SK-MEL-5 (cell line): ENCODE data around the gene RGS3. TPM values are rescaled to one million over a fixed set of nuclear protein-coding genes. Genes with fewer than 3 reads are reported as not detected.

Experiments
- DNase-seq: peaks from one replicate; pipeline ENCODE4 v3.0.0-alpha.2; 2016; ENCODE audit warnings: low read depth, low spot score
- in situ Hi-C: cut with HindIII; loops from 2 replicates; pipeline ENCODE4 v1.10.0; 2016; ENCODE audit warnings: low sequenced_read_pairs, high pct_unique_total_duplicates, low pct_unique_long_range_greater_than_20kb
- total RNA-seq: library from RNA; depleted of rRNA; stranded (reverse); fragments of >200 nt; shearing (Covaris generic); gene quantifications from 2 replicates; pipeline ENCODE4 v1.2.3, GENCODE V29; 2014

Gene RGS3
- total RNA-seq, 1 experiment from 2014 or later, result 25.0 TPM

DNA sequence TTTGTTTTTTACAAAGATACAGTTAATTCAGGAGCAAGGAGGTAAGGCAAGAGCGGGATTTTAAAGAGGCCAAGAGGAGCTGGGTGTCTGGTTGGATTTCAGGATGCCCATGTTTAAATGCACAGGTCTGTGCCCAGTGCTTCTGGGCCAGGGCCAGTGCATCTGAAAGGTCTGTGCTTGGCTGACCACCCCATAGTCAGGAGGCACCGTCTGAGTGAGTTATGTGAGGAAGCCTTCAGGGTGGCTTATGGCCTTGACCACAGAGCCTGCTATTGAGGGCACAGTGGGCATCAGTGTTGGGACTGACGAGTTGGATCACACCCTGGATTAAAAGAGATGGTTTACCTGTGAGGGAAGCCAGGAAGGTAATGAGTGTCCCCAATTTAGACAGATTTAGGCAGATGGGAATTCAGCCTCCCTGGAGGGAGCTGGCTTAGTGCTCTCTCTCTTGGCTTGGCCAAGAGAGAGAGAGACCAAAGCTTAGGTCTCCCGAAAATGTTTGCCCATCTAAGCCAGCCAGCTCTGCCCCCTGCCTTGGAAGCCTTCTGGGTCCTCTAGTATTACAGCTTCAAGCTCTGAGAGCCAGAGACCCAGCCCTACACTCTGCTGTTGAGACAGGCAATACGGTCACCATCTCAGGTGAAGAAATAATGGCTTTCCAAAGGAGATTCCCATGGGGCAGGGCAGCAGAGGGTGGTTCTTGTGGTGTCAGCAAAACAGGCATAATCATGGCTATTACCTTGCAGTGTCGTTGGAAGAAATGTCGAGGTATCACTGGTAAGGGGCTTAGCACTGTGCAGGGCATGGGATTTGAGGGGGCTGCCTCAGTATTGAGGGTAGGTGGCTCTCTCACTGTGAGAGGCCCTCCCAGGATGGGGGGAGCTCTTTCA lies 68.6 kb downstream of the RGS3 start:
- no peak for DNase-seq
- in situ Hi-C loops, result no loop called here

DNA sequence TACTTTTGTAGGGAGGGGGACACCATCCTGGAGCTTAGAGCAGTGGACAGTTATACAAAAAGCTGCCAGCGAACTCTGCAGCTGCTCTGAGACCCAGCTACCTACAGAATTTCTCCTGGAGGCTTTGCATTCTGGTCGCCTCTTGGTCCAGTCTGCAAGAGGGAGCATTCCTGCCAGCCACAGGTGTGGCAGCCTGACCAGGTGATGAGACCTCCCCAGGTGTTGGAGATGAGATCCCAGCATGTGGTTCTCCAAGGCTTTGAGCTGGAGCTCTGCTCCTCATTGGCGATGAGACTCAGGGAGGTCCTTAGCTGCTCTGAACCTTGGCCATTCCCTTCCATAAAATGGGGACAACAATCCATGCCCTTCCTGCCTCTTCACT lies 69.3 kb downstream of the RGS3 start:
- DNase-seq, result no peak
- in situ Hi-C loops, result no loop called here

DNA sequence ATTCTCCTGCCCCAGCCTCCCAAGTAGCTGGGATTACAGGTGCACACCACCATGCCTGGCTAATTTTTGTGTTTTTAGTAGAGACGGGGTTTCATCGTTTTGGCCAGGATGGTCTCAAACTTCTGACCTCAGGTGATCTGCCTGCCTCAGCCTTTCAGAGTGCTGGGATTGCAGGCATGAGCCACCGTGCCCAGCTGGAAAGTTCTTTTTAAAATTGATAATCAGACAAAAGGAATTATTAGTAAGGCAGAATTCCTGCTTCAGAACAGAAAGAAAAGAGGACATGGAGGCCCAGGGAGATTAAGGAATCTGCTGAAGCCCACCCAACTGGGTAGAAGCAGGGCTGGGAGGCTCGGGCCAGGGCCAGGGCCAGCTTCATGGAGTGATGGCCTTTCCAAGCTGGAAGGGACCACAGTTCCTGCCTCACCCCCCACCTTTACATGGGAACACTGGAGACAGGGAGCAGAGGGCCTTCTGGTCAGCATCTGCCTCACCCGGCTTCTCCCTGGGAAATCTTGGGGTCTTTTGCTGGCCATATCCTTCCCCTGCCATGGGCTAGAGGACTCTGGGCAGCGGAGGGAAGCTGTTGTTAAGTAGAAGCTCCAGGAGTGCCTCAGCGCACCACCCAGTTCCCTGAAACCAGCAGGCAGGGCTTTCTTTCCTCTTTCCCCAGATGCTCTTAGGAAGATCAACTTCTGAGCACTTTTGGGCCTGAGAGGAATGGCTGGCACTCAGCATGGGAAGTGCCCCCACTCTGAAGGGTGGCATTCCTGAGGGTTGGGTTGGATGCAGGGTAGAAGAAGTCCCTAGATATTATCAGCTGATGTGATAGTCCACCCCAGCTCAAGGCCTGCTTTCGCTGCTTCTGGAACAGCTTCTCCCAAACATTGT lies 70.1 kb downstream of the RGS3 start:
- in situ Hi-C loops, result no loop called here
- DNase-seq, result no peak

- DNase-seq, result no peak
- in situ Hi-C loops, result no loop called here
Measured at GRCh38 chr9:113535756-113536155, 72.2 kb downstream of the RGS3 start.

GRCh38 chr9:113536166-113536482 lies 72.6 kb downstream of the RGS3 start:
- in situ Hi-C loops, result no loop called here
- DNase-seq, result no peak

- DNase-seq, result peak; percentile 8
- in situ Hi-C loops, result no loop called here
Measured at GRCh38 chr9:113536483-113537228, 73.1 kb downstream of the RGS3 start.

GRCh38 chr9:113537229-113537810 lies 73.8 kb downstream of the RGS3 start:
- DNase-seq, result no peak
- in situ Hi-C loops, result no loop called here

- DNase-seq, result no peak
- in situ Hi-C loops, result no loop called here
Measured at GRCh38 chr9:113538131-113538530, 74.6 kb downstream of the RGS3 start.

DNA sequence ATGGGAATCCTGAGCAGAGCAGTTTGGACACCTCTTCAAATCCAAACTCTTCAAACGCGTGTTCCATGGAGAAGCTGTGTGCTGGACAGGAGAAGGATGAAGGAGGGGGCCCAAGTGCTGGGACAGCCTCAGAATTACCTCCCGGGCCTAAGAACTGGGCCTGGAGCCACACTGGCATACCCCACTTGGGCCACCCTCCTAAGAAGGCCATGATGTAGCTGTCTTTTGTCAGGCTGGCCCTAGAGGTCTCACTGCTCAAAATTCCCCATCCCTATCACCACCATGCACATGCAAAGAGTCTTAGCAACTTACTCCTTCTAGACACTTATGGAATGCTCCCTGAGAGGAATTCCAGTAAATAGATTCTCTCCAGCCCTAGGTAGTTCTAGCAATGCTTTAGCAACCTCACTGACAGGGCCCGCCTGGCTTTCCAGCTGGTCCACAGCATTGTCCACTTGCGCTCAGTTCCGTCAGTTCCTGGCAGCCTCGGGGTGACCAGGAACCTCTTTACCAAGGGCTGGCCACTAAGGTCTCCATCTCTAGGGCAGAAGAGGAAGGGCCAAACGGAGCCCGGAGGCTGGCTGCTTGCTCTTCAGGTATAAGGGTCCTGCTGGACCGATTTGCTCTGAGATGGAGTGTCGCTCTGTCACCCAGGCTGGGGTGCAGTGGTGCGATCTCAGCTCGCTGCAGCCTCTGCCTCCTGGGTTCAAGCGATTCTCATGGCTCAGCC lies 75.3 kb downstream of the RGS3 start:
- DNase-seq, result no peak
- in situ Hi-C loops, result no loop called here

- in situ Hi-C loops, result no loop called here
- no peak for DNase-seq
Measured at GRCh38 chr9:113540466-113540865, 76.9 kb downstream of the RGS3 start.

DNA sequence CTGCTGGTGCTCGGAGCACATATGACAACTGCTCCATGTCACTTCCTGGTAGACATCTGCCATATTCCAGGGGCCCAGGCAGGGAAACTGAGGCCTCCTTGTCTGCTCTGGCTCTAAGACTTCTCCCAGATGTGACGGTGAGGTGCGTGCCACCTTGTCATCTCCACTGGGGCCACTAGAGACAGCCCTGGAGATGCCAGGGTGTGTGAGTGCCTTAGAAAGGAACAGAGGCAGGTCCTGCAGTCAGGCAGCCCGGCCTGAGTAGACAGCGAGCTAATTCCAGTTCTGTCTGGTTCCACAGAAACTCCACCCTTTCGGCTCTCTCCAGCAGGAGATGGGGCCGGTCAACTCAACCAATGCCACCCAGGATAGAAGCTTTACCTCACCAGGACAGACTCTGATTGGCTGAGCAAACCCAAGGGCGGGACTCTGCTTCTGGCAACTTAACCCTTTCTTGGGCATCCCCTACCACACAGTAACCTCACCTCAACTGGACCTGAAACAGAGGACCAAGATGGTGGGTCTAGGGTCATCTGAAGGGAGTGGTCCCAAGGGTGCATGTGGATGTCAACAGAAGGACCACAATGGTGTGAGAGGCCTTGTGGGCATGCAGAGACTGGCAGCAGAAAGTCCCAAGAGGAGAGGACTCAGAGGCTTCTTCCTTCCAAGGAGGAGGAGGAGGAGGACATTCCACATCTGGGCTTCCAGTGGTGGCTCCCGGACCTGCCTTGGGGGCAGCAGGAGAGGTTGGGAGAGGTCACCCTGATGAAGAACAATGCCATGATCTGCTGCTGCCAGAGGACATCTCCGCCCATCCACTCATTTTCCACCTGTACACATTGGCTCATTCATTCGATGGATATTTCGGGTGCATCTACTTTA lies 77.7 kb downstream of the RGS3 start:
- in situ Hi-C loops, result no loop called here
- peak; percentile 87 for DNase-seq

GRCh38 chr9:113542006-113542405 lies 78.5 kb downstream of the RGS3 start:
- no peak for DNase-seq
- in situ Hi-C loops, result no loop called here

GRCh38 chr9:113542741-113543140 lies 79.2 kb downstream of the RGS3 start:
- no peak for DNase-seq
- in situ Hi-C loops, result no loop called here

DNA sequence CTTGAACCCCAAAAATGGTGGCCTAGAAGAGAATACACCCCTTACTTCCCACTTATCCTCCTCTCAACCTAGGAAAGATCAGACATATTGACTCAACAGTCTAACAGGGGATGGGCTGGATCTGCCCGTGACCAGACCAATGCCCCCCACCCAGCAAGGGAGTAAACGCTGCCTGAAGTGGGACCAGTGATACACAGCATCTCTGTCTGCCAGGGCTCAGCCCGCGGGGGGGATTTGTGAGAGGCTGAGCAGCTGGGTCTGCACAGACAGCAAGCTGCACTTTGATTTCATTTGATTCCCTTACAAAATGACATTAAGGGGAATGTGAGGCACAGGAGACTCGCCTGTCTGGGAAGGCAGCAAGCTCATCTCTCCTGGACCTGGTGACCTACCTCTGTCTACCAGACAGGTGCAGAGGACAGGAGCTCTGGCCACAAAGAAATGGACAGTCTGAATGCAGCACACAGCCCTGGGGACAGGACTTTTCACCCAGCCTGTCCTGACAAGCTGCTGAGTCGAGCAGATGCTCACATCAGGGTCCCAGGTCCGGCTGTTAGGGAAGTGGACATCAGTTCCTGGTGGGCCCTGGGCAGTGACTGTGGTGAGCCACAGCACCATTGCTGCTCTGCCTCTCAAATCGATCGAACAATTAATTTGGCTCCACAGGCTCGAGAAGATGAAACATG lies 79.9 kb downstream of the RGS3 start:
- in situ Hi-C loops, result no loop called here
- DNase-seq, result no peak

GRCh38 chr9:113543982-113544303 lies 80.4 kb downstream of the RGS3 start:
- DNase-seq, result no peak
- in situ Hi-C loops, result no loop called here

DNA sequence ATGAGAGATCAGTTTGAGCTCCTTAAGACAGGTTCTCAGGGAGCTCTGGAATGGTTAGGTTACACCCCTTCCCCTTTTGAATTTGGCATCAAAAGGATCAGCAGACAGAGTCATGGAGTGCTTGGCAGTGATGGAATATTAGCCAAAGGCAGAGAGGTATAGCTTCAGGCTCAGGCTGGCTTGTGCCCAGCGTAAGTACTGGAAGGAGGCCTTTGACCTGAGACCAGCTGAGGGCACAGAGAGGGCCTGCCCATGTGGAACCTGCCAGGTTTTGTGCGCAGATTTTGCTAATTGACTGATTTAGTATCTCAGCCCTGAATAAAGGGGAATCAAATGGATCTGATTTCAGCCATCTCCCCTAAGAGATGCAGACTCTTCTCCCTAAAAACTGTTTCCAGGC lies 81.5 kb downstream of the RGS3 start:
- in situ Hi-C loops, result no loop called here
- no peak for DNase-seq
